DND-41 (cell line): ENCODE results near the gene KLHL18.

Source experiments
- EZH2 ChIP-seq: IDR thresholded peaks from 3 replicates; pipeline ENCODE4 v1.6.1; 2012; ENCODE audit warnings: borderline replicate concordance, low read depth, mild to moderate bottlenecking, moderate library complexity, low read length, inconsistent platforms; ENCODE audit not compliant: severe bottlenecking
- TF ChIP-seq, protein P1 (sequence below): IDR thresholded peaks from 2 replicates; pipeline ENCODE4 v1.5.1; 2012; ENCODE audit warnings: borderline replicate concordance, low read length, moderate library complexity, mild to moderate bottlenecking; ENCODE audit not compliant: poor library complexity, severe bottlenecking; ENCODE audit errors: extremely low read depth

DNA sequence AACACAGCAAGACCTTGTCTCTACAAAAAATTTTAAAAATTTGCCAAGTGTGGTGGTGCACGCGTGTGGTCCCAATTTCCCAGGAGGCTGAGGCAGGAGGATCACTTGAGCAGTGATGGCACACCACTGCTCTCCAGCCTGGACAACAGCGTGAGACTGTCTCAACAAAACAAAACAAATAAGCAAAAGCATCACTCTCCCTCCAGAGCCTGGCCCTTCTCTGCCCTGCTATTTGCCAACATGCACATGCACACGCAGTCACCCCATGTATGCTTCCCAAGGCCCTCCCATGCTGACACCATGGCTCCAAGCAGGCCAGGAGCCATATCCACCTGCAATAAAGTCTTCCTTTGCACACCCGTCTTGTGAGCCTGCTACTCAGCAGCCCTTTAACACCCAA lies 2.2 kb upstream of the KLHL18 start:
- TF ChIP-seq, protein P1, sequence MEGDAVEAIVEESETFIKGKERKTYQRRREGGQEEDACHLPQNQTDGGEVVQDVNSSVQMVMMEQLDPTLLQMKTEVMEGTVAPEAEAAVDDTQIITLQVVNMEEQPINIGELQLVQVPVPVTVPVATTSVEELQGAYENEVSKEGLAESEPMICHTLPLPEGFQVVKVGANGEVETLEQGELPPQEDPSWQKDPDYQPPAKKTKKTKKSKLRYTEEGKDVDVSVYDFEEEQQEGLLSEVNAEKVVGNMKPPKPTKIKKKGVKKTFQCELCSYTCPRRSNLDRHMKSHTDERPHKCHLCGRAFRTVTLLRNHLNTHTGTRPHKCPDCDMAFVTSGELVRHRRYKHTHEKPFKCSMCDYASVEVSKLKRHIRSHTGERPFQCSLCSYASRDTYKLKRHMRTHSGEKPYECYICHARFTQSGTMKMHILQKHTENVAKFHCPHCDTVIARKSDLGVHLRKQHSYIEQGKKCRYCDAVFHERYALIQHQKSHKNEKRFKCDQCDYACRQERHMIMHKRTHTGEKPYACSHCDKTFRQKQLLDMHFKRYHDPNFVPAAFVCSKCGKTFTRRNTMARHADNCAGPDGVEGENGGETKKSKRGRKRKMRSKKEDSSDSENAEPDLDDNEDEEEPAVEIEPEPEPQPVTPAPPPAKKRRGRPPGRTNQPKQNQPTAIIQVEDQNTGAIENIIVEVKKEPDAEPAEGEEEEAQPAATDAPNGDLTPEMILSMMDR = no peak
- TF ChIP-seq EZH2 = no peak
